Stimulated activated CD8-positive, alpha-beta memory T cell treated with anti-CD3 and anti-CD28 coated beads, Interleukin-15, amount 100 ng/mL, for 48 hours (primary cell): ENCODE data around the gene C19orf53.
"Not testable (repeated sequence)": the region's sequence is repeated elsewhere in the genome, so short reads cannot be mapped to it uniquely, and the experiment has no call there.

Source experiments
- DNase-seq, 2 donors: peaks; one replicate each; pipeline ENCODE4 v3.0.0-alpha.2; 2020; ENCODE audit warnings: low read depth in 2 of 2

Gene C19orf53

GRCh38 chr19:13764101-13764807, 10.0 kb upstream of the C19orf53 start, which contains the start of gene MRI1:
TSS of gene MRI1 (plus strand) at chr19:13764522. CDS start at chr19:13764589, 67 bp downstream.
- DNase-seq: peak; percentile 50 to 65

- peak in 1 of 2 donors; percentile 17 for DNase-seq
Observed at GRCh38 chr19:13764821-13765394, 9.3 kb upstream of the C19orf53 start.

GRCh38 chr19:13765395-13766094, 8.7 kb upstream of the C19orf53 start:
- DNase-seq: no peak

- no peak for DNase-seq
Observed at GRCh38 chr19:13766095-13766481, 8.2 kb upstream of the C19orf53 start.

DNA sequence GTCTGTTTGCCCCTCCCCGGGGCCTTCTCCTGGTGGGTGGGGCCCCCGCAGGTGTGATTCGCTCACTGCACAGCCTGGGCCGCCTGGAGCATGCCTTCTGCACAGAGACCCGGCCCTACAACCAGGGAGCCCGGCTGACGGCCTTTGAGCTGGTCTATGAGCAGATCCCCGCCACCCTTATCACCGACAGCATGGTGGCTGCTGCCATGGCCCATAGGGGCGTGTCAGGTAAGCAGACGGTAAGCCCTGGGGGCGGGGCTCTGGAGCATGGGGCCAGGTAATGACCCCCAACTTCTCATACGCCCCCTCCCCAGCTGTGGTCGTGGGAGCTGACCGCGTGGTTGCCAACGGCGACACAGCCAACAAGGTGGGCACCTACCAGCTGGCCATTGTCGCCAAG, 5.7 kb upstream of the C19orf53 start:
- DNase-seq: no peak

DNA sequence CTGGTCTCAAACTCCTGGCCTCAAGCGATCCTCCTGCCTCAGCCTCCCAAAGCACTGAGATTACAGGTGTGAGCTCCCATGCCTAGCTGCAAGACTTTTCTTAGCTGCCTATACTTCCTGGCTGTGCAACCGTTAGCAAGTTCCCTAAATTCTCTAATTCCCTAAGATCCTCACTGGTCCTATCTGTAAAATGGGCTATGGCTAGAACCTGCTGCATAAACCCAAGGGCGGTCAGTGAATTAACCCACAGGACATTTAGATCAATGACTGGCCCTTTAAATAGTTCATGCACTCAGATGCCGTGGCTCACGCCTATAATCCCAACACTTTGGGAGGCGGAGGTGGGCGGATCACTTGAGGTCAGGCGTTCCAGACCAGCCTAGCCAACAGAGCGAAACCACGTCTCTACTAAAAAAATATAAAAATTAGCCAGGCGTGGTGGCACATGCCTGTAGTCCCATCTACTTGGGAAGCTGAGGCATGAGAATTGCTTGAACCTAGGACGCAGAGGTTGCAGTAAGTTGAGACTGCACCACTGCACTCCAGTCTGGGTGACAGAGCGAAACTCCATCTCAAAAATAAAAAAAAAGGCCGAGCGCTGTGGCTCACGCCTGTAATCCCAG, 4.1 kb upstream of the C19orf53 start:
- DNase-seq: no peak

DNA sequence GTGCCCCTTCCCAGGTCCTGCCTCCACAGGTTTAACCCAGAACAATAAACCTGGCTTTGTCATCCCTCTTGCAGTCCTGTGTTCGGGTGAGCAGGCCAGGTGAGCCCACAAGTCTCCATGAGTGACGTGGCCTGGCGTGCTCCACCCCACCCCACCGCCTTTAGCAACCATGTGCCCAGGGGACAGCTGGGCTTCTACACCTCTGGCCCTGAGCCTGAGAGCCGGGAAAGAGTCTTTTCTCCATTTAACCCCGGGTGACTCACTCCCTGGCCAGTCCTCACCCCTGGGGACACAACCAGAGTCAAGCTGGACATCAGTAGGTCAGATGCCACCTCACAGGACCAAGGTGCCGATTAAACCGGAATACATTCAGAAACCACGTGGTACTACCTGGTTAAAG, 4.1 kb downstream of the C19orf53 start:
- DNase-seq: no peak

DNA sequence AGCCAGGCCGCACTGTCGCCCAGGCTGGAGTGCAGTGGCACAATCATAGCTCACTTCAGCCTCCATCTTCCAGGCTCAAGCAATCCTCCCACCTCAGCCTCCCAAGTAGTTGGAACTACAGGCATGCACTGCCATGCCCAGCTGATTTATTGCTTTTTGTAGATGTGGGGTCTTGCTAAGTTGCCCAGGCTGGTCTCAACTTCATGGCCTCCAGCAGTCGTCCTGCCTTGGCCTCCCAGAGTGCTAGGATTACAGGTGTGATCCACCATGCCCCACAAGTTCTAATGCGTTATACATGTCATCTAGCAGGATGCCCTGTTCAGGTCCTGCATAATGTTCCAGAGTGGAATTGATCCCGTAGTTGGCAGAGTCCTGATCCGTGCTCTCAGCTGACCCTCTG, 4.6 kb downstream of the C19orf53 start:
- no peak for DNase-seq

DNA sequence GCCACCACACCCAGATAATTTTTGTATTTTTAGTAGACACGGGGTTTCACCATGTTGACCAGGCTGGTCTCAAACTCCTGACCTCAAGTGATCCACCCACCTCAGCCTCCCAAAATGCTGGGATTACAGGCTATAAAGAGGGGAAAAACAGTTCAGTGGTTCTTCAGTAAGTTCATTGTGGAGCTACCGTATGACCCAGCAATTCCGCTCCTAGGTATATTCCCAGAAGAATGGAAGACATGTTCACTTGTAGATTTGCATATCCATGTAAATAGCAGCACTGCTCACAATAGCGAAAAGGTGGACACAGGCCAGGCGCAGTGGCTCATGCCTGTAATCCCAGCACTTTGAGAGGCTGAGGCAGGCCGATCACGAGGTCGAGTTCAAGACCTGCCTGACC, 5.5 kb downstream of the C19orf53 start:
- DNase-seq: not testable (repeated sequence)

- DNase-seq: no peak
Observed at GRCh38 chr19:13781547-13781946, 7.3 kb downstream of the C19orf53 start.

DNA sequence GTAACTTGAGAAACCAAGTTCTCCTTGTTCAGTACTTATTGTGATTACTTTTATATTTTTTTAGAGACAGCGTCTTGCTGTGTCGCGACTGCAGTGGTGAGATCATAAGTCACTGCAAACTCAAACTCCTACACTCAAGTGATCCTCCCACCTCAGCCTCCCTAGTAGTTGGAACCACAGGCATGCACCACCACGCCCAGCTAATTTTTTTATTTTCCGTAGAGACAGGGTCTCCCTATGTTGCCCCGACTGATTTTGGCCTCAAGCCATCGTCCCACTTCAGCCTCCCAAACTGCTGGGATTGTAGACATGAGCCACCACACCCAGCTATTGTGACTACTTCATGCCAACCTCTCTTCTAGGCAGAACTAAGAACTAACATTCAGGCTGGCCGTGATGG, 8.3 kb downstream of the C19orf53 start:
- no peak for DNase-seq

GRCh38 chr19:13783565-13784500, 9.6 kb downstream of the C19orf53 start:
- no peak for DNase-seq

GRCh38 chr19:13784731-13785452, 10.6 kb downstream of the C19orf53 start:
- DNase-seq: peak; percentile 51 to 54

- DNase-seq: no peak
Observed at GRCh38 chr19:13788991-13789390, 14.7 kb downstream of the C19orf53 start.

DNA sequence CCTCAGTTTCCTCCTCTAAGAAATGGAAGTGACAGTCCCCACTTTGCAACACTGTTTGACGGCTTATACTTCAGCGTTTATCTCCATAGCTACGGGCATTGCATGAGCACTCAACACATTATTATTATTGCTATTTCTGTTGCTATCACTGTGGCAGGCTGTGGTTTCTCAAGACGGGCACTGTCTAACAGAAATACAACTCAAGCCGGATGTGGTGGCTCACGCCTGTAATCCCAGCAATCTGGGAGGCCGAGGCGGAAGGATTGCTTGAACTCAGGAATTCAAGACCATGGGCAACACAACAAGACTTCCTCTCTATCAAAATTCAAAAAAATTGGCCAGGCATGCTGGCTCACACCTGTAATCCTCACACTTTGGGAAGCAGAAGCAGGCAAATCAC, 16.1 kb downstream of the C19orf53 start:
- DNase-seq: no peak

DNA sequence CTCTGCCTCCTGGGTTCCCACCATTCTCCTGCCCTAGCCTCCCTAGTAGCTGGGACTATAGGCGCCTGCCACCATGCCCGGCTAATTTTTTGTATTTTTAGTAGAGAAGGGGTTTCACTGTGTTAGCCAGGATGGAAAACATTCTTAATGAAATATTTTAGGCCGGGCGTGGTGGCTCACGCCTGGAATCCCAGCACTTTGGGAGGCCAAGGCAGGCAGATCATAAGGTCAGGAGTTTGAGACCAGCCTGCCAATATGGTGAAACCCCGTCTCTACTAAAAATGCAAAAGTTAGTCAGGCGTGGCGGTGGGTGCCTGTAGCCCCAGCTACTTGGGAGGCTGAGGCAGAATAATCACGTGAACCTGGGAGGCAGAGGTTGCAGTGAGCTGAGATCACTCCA, 19.1 kb downstream of the C19orf53 start:
- not testable (repeated sequence) for DNase-seq

DNA sequence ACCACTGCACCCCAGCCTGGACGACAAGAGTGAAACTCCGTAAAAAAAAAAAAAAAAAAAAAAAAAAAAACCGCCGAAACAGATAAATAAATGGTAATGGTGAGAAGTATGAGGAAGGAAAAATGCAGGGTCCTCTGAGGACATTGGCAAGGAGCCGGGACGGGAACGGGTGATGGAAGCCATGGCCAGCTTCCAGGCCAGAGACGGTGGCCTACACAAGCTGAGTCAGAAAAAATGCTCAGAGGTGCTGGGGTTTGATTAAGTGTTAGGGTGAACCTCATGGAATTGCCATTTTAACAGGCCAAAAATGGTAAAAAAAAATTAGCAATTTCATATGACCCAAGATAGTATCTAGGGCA, 20.1 kb downstream of the C19orf53 start:
- DNase-seq: no peak

DNA sequence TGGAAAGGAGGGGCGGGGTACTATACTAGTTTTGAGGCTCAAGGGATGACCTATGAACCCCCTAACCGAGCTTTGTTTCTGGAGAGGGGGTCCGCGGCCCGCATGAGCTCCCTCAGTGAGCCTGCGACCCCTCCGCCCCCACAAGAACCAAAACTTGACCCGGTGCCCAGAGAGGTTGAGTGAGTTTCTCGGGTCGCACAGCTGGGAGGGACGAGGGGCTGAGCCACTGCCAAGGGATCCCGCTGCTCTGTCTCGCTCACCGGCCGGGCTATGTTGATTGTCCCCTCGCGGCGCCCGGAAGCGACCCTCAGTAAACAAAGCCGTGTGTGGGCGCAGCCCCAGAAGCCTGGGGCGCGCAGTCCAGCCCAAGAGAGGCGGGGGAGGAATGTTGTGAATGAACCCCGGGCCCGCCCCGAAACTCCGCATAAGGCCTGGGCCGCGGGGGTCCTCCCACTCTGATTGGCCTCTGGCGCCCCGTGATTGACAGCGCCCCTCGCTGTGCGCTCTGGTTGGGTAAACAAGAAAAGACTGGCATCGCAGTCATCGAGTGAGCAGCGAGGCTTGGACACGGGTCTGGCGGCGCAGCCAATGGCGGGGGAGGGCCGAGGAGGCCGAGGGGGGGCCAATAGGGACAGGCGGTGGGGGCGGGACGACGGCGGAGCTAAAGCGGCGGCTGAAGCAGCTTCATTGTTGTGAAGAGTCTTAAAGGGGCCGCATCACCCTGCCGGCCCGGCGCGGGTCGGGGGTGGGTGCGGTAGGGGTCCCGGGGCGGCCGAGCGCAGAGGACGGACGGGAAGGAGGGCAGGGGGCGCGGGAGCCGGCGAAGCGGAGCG, 20.7 kb downstream of the C19orf53 start, which contains the start of gene ZSWIM4:
TSS of gene ZSWIM4 (plus strand) at position 687 of the 833 bp plus-strand sequence. CDS start 206 bp downstream, outside the sequence.
- DNase-seq: peak; percentile 97

- DNase-seq: no peak
Observed at GRCh38 chr19:13795595-13796300, 21.5 kb downstream of the C19orf53 start.
